Endothelial cell of umbilical vein (primary cell): ENCODE data around the gene MAP3K21.

Experiments used
- MAX ChIP-seq: IDR thresholded peaks from 2 replicates; pipeline ENCODE4 v1.6.1; 2011; ENCODE audit not compliant: insufficient read depth, insufficient read length
- POLR2A ChIP-seq: IDR thresholded peaks from 2 replicates; pipeline ENCODE4 v1.6.1; 2012; ENCODE audit warnings: low read depth, mild to moderate bottlenecking, control low read depth, low read length
- POLR2AphosphoS5 ChIP-seq: IDR thresholded peaks from 2 replicates; pipeline ENCODE4 v1.6.1; 2012; ENCODE audit warnings: low read depth, mild to moderate bottlenecking, control low read depth, low read length, moderate library complexity; ENCODE audit not compliant: insufficient read depth
- TF ChIP-seq, protein P1 (sequence below), 2 donors: IDR thresholded peaks; 1 replicate in 1 of 2; 2 replicates in 1 of 2; pipeline ENCODE4 v1.5.1; 2011; ENCODE audit warnings: low read length in 2 of 2, mild to moderate bottlenecking in 2 of 2, moderate library complexity in 2 of 2, control low read depth in 1 of 2, inconsistent platforms in 1 of 2, low read depth in 1 of 2; ENCODE audit not compliant: insufficient read depth in 1 of 2; ENCODE audit errors: extremely low read depth in 1 of 2

- TF ChIP-seq POLR2A (no peak), MAX (no peak), POLR2AphosphoS5 (no peak)
- TF ChIP-seq, protein P1, sequence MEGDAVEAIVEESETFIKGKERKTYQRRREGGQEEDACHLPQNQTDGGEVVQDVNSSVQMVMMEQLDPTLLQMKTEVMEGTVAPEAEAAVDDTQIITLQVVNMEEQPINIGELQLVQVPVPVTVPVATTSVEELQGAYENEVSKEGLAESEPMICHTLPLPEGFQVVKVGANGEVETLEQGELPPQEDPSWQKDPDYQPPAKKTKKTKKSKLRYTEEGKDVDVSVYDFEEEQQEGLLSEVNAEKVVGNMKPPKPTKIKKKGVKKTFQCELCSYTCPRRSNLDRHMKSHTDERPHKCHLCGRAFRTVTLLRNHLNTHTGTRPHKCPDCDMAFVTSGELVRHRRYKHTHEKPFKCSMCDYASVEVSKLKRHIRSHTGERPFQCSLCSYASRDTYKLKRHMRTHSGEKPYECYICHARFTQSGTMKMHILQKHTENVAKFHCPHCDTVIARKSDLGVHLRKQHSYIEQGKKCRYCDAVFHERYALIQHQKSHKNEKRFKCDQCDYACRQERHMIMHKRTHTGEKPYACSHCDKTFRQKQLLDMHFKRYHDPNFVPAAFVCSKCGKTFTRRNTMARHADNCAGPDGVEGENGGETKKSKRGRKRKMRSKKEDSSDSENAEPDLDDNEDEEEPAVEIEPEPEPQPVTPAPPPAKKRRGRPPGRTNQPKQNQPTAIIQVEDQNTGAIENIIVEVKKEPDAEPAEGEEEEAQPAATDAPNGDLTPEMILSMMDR (IDR thresholded peaks at IDR 0.05; ENCODE audit: extremely low read depth in 1 of 2, insufficient read depth in 1 of 2, low read depth in 1 of 2, low read length in 2 of 2) = no peak
Measured at GRCh38 chr1:233326811-233327650, 493 bp upstream of the MAP3K21 start.
